HG02840 (cell line): Measurements from ENCODE around the gene KCNH5.
"Not testable (repeated sequence)": the region's sequence is repeated elsewhere in the genome, so short reads cannot be mapped to it uniquely, and the experiment has no call there.

ENCODE experiments used
- ATAC-seq: cut with Tn5 transposase; IDR thresholded peaks from one replicate; pipeline ENCODE4 v1.9.1; 2021; ENCODE audit warnings: mild to moderate bottlenecking, moderate library complexity, moderate number of reproducible peaks; ENCODE audit not compliant: unreplicated experiment, low FRiP score

Gene KCNH5

DNA sequence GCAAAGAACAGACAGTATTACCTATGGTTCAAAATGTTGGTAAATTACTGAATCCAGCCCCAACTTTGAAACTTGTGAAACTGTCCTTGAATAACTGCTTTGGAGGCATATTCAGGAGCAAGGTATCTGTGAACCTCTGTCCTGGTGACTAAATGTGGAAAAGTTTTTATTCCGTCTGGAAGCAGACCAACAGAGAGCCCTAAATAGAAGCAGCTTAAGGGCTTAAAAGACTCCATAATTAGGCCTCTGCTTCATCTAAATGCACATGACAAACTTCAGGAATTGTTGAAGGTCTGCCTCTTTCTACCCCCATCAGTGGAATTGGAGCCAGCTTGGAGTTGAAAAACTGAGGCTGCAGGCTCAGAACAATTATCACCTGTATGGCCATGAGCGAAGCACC lies 276.5 kb downstream of the KCNH5 start:
- ATAC-seq: no peak

DNA sequence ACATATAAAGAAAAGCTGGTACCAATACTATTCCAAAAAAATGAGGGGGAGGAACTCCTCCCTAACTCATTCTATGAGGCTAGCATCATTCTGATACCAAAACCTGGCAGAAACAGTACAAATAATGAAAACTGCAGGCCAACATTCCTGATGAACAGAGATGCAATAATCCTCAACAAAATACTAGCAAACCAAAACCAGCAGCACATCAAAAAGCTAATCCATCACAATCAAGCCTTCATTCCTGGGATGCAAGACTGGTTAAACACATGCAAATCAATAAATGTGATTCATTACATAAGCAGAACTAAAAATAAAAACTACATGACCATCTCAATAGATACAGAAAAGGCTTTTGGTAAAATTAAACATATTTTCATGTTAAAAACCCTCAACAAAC lies 281.3 kb downstream of the KCNH5 start:
- no peak for ATAC-seq

DNA sequence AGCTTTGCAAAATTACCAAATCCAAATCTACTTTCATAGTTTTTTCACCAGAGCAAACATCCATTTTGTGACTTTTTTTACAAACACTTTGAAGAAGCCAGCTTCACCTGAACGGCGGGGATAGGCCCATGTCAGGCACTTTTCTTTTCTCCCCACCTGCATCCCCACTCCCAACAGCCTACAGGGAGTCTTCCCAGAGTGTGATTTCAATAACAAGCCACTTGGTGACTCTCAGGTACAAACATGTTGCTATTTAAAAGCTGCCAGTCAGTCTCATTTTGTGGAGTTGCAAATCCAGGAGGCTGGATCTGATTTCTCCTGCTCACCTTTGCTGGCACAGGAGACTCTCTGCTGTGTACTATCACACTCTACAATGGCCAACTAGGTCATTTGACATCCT lies 285.5 kb downstream of the KCNH5 start:
- ATAC-seq: no peak

DNA sequence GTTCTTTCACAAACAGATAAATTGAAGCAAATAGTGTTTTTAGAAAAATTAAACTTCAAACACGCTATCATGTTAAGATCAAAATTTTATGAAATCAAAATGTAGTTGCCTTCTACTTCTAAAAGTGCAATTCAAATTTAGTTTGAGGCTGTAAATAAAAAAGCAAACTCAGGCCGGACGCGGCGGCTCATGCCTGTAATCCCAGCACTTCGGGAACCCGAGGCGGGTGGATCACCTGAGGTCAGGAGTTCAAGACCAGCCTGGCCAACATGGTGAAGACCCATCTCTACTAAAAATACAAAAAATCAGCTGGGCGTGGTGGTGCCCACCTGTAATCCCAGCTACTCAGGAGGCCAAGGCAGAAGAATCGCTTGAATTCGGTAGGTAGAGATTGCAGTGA lies 298.4 kb downstream of the KCNH5 start:
- ATAC-seq: not testable (repeated sequence)

DNA sequence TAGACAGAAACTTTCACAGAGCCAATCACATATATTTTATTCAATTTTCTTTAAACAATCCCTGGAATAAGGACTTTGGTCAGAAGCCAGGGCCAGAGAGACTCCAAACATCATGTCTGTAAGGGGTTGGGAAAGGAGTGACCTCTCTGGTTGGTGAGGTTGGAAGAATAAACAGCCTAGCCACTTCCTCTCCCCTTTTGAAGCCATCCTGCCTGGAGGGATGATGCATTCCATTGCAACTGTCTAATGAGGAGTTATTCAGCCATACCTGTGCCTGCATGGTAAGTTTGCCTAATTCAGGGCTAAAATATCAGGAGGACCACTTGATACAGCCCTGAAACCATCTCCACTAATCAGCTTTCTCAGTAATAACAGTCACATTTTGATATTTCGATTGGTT lies 299.8 kb downstream of the KCNH5 start:
- ATAC-seq: no peak

DNA sequence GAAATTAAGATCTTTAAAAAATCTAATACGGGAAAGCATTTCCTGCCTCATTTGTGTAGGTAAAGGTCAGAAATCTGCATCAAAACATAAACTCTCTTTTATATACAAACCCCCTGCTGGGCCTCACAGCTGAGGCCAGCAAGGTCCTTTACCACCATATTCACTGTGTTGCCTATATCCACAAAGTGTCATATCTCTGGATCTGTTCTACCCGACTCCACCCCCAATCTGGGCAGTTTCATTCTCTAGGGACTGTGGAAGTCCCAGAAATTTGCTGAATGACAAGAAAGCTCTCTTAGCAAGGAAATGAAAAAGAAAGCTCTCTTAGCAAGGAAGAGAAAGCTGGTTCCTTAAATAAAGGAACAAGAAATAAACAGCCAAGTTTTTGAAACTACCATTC lies 301.7 kb downstream of the KCNH5 start:
- ATAC-seq: no peak

DNA sequence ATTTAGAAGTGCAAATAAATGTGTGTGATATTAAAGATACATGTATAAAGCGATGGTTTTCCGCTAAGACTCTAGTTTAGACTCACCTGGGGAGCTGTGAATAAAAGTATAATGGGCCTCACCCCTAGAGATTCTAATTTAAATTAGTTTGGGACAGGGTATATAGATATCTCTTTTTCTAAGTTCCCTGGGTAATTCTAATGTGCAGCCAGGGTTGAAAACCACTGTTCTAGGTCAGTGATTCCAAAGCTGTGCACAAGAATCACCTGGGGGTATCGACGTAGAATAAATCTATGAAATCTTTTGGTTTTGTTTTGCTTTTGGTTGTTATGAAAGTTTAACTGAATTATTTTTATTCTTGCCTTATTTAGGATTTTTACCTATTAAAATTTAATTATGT lies 302.1 kb downstream of the KCNH5 start:
- ATAC-seq: no peak

DNA sequence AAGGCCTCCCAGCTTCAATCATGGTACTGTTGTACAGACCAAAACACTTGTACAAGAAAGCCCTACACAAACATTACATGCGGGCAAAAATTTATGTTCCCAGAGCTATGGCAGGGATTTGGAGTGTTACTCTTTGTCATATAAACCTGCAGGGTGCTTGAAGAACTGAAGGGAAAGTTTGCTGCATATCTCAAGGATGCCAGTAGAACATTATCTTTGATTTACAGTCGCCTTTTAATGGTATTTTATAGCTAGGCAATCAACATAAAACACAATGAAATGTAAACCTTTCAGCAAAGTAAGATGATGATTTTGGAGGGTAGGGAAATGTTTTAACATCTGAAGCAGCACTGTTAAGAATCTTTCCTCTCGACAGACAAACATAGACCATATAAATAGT lies 305.6 kb downstream of the KCNH5 start:
- no peak for ATAC-seq

DNA sequence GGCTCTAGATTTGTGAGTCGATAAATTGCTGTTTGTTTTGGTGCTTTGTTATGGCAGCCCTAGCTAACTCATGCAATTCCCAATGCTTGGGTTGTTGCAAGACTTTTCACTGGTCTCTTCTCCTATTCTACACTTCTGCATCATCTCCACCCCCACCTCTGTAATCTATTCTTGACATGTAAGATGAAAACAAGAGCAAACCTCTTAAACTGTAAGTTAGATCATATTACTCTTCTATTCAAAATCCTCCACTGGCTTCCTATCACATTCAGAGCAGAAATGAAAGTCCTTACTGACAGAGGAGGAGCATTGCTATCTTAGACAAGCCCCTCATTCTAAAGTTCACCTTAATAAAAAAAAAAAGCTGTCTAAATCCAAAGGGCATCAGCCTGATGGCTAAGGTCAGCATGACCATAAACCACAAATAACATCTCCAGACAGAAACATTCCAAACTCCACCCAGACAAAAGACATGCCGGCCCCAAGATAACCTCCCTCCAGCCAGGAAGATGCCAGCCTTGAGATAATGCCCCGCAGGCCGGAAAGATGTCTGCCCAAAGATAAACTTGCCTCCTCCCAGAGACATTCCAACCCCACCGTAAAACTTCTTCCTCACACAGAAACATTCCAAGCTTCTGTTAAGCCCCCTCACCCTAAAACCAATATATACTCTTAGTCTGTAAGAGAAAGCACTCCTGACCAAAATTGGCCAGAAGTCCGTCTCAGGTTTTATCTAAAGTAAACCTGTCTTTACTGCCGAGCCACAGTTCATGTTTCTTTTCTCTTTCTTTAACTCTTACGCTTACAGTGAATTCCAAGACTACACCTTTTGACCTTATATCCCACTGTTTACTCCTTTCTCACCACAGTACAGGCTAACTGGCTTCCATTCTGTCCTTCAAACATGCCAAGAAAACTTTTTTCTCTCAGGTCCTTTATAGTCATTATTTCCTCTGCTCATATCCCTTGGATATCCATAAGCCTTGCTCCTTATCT lies 308.9 kb downstream of the KCNH5 start:
- ATAC-seq: no peak

DNA sequence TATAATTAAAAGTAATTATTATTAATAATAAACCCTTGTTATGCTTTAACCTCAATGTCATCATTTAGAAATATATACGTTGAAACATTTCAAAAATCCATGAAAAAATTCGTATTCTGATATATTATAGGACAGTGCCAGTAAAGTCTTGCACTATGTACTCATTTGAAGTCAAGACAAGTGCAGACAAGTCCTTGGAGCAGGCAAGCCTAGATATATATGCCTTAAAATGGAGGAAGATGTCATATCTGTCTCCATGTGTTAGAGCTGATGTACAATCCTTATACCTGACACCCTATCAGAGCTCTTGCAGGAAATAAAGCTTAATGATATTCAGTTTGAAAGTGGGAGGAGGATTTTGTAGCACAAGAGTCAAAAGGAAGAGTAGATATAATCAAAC lies 310.4 kb downstream of the KCNH5 start:
- no peak for ATAC-seq

DNA sequence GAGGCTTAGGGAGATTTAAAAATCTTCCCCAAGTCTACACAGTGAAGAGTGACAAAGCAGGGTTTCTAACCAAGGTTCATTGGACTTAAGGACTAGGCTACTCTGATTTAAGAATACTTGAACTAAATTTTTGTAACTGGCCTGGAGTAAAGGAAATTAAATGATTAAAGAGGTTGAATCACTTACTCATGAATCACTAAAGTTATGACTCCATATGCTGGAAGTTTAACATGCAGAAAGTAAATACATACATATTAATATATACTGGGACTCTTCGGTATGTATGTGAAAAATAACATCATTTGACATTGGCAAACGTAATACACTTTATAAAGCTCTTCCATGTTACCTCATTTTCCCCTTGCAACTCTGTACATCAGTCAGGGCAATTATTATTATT lies 322.9 kb downstream of the KCNH5 start:
- no peak for ATAC-seq

DNA sequence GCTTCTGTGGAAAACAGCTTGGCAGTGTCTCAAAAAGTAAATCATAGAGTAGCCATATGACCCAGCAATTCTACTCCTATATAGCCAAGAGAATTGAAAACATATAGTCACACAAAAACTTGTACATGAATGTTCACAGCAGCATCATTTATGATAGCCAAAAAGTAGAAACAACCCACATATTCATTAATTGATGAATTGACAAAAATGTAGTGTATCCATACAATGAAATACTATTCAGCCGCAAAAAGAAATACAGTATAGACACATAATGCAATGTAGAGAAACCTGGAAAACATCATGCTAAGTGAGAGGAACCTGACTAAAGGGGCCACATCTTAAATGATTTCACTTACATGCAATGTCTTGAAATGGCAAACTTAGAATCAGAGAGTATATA lies 326.6 kb downstream of the KCNH5 start:
- ATAC-seq: no peak

DNA sequence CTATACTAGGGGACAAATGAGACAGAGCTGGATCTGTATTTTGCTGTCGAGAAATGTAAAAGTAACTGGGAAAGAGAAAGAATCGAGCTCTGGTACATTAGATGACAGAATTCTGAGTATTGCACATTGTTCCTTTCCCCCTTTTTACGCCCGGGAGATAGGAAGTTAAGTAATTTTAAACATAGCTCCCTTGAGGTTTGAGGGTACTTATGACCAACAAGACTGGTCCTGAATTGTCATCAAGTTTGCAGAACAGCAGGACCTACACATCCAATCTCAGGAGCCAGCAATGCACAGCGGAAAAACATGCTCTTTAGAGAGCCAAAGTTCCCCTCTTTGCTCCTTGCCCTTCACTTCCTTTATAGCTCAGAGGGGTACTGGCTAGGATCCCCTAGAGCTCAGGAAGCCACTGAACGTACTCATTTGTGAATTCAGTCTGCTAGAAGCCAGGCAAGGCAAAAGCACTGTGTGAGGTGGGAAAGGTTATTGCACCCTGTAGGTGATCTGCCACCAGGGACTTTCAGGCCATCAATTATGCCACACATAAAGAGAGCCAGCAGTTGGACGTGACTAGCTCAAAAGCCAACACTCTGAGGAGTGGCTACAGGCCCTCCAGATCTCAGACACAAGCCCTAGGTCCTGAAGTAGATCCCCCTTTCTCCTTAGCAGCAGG lies 333.8 kb downstream of the KCNH5 start:
- ATAC-seq: no peak

DNA sequence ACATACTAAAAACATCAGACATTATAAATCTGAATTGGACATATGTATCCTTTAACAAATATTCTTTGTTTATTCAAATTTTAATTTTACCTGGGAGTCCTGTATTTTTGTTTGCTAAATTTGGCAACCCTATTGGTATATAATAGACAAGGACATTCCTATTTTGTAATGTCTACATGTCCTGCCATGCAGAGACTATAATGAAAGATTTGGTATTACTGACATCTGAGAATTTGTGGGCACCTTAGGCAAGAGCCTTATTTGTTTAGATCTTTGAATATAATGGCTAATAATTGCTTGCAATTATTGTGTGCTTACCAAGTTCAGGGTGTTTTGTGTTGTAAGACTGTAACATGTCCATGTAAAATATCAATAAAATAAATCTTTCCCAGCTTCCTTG lies 334.4 kb downstream of the KCNH5 start:
- ATAC-seq: no peak

DNA sequence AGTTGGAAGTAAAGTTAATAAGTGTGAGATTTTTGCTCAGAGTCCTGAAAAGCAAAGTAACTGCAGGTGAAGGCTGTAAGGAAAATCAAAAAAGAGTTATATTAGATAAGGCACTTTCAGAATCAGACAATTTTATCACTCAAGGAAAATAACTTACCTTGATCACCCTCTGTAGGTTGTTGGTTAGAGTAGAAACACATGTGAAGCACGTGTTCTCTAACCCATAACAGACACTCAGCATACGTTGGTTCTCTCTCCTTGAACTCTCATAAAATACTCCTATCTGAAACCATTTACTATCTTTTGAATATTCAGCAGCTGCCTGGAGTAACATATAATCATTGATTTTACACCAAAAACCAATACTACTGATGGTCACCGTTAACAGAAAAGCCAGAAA lies 335.5 kb downstream of the KCNH5 start:
- ATAC-seq: no peak

DNA sequence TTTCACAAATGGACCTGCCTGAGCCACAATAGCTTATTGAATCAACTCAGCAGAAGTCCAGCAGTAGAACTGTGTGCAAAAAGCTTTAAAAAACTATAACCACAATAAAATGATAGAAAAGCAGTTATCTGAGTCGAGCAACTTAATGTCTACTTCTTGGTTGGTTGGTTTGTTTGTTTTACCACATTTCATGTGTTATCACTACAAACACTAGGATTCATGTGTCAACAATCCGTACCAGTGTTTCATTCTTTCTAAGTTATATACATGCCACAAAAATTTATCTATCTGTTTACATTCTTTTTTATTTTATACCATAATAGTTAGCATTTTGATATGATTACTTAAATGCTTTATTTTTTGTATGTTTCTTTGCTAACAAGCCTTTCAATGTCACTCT lies 339.0 kb downstream of the KCNH5 start:
- no peak for ATAC-seq

DNA sequence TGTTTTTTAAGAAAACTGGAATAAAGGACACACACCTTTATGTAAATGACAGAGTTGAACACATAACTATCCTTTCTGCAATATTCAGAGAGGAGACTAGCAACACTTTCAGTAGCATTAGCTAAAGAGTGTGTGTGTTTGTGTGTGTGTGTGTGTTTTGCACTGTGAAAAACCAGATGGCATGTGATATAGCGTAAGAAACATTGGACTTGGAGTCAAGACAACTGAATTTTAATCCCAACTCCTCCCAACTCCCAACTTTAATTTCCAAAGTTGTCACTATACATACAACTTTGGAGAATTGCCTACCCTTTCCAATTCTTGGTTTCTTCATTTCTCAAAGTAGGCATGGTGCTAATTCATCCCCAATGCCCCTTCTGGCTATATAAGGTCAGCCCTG lies 347.8 kb downstream of the KCNH5 start:
- no peak for ATAC-seq

DNA sequence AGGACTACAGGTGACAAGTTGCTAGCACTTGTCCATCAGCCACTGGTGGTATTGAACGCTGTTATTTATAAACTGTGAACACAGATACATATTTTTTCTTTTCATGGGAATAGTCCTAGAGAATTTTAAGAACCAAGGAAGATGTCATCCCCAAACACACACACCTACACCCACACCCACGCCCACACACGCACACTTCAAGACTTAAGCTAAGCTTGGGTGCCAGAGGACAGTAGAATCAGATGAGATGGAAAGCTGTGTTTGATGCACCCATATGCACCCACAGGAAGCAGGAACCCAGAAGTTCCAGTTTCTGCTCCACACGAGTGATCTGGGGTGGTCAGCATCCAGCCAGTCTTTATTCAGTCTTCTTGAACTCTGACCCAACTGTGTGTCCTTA lies 348.3 kb downstream of the KCNH5 start:
- no peak for ATAC-seq

DNA sequence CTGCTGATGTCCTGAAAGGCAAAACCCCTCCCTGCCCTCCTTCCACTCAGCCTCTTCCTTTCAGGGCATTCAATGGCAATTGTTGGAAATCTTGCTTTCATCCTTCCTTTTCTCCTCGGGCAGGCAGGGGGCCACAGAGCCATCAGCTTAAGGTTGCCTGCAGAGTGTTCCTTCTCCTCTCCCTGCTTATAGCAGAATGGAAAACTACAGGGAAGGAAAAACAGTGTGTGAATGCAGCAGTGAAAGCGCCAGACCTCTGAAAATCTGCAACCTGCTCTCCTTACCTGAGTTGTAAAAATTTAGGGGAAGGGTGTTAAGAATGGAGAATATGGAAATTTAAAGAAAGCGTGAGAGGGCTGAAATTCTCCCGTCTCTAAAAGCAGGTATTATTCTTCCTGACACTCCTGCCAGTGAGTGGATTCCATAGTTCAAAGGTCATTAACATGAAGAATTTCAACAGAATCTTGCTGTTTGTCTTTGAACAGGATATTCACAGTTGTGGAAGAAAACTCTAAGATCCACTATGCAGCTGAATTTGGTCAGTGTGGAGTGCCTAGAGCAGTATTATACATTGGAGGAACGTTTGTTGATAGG lies 348.8 kb downstream of the KCNH5 start:
- ATAC-seq: no peak

DNA sequence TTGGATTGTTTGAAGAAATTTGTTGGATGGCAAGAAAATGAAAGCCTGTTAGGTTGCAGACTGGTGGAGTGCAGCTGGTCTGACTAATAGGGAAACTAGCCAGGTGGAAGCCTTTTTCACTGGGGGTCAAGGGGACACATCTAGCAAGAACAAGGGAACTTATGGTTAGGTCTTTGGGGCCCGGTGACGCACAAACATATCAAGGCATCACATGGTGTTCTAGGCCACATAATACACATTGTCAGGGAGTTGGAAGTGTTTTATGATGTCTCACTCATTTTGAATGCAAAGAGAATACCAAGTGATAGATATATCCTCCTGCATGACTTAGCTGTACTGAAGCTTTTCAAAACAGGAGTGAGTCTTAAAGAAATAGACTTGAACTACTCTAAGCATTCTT lies 351.2 kb downstream of the KCNH5 start:
- no peak for ATAC-seq

DNA sequence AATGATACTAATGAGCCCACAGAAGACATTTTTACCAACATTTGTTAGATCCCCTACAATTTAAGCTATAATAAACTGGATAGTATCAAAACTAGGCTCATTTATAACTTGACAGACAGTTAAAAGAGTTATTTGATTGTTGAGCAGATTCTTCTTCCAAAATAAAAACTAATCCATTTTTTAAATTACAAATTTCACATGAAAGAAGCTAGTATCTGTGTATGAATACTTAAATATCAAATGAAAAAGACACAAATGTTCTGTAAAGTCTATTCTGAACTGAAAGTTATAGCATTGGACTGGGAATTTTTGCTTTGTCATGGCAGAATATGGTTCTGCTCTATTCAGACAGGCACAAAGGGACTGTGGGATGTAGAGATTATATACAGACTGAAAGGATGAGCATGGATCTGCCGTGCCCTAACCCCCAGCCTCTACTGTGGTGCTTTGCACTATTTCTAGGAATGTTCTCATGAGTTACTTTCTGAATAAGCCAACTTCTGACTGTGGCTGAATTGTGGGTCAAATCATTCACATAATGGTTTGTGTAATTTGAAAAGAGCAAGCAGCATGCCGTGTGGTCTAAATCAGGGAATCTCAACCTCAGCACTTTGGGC lies 352.7 kb downstream of the KCNH5 start:
- no peak for ATAC-seq
